IMR-90 (cell line): ENCODE data around the gene KCNJ2. TPM values are rescaled to one million over a fixed set of nuclear protein-coding genes. Genes with fewer than 3 reads are reported as not detected.

Experiments used
- ATAC-seq: fragments of 200-7000 bp; cut with Tn5 transposase; 2 replicates; pipeline ENCODE4 v1.9.1; 2020; ENCODE audit warnings: low read depth, mild to moderate bottlenecking, moderate library complexity
- Bru-seq: library from RNA; stranded (reverse); fragments of 400-500 nt; gene quantifications from one replicate; lab custom pipeline; 2021; lab: Mats Ljungman, UMichigan
- BruChase-seq, 2 experiments: library from RNA; stranded (reverse); fragments of 400-500 nt; gene quantifications; one replicate each; lab custom pipeline; 2021; lab: Mats Ljungman, UMichigan
- BruUV-seq: library from RNA; stranded (reverse); fragments of 400-500 nt; replicated peaks from 2 replicates; lab custom pipeline; 2021; lab: Mats Ljungman, UMichigan
- CTCF ChIA-PET: fragments of 300-600 bp; formaldehyde crosslinking; extraction: SDS; loops from one replicate; lab custom pipeline; 2021; ENCODE audit warnings: antibody characterized with exemption; lab: Yijun Ruan, JAX
- POLR2A ChIA-PET: fragments of 300-600 bp; sonication (Branson Sonifier 250); formaldehyde crosslinking; loops from one replicate; lab custom pipeline; 2022; ENCODE audit warnings: antibody characterized with exemption; ENCODE audit not compliant: unreplicated experiment; lab: Charles Lee
- DNase-seq: peaks from one replicate; pipeline ENCODE4 v3.0.0; 2013
- H2AFZ ChIP-seq: replicated peaks from 2 replicates; pipeline ENCODE3; 2013; ENCODE audit warnings: low read length, mild to moderate bottlenecking; ENCODE audit not compliant: poor library complexity
- H2AK5ac ChIP-seq: 2 replicates; pipeline ENCODE4 v1.6.1; 2013; ENCODE audit warnings: low read depth, low read length, inconsistent platforms
- H2AK9ac ChIP-seq: replicated peaks from 2 replicates; pipeline ENCODE3; 2013; ENCODE audit warnings: mild to moderate bottlenecking, low read depth, low read length, moderate library complexity; ENCODE audit not compliant: poor library complexity
- H2BK120ac ChIP-seq: 2 replicates; pipeline ENCODE4 v1.6.1; 2013; ENCODE audit warnings: low read depth, low read length, inconsistent platforms
- H2BK15ac ChIP-seq: 3 replicates; pipeline ENCODE4 v1.6.1; 2013; ENCODE audit warnings: low read depth, low read length, inconsistent platforms
- H2BK20ac ChIP-seq: 2 replicates; pipeline ENCODE4 v1.6.1; 2013; ENCODE audit warnings: low read depth, mild to moderate bottlenecking, inconsistent platforms, low read length, moderate library complexity
- H2BK5ac ChIP-seq: 2 replicates; pipeline ENCODE4 v1.6.1; 2013; ENCODE audit warnings: mild to moderate bottlenecking, low read depth, low read length, inconsistent platforms; ENCODE audit not compliant: poor library complexity, severe bottlenecking
- H3K14ac ChIP-seq: replicated peaks from 2 replicates; pipeline ENCODE4 v1.6.1; 2013; ENCODE audit warnings: low read depth, low read length, inconsistent platforms
- H3K18ac ChIP-seq: 2 replicates; pipeline ENCODE4 v1.6.1; 2013; ENCODE audit warnings: low read depth, low read length, control low read depth
- H3K23ac ChIP-seq: 2 replicates; pipeline ENCODE4 v1.6.1; 2013; ENCODE audit warnings: low read depth, low read length, inconsistent platforms
- H3K27ac ChIP-seq: 2 replicates; pipeline ENCODE4 v1.5.1; 2013; ENCODE audit warnings: mild to moderate bottlenecking, control low read depth, low read length; ENCODE audit not compliant: insufficient read depth
- H3K27me3 ChIP-seq: 2 replicates; pipeline ENCODE4 v1.6.1; 2013; ENCODE audit warnings: low read length; ENCODE audit not compliant: control insufficient read depth, insufficient read depth
- H3K36me3 ChIP-seq: 2 replicates; pipeline ENCODE4 v1.6.1; 2013; ENCODE audit warnings: low read length, mixed read lengths; ENCODE audit not compliant: control insufficient read depth, insufficient read depth
- H3K4ac ChIP-seq: 2 replicates; pipeline ENCODE4 v1.6.1; 2013; ENCODE audit warnings: low read depth, low read length, inconsistent platforms
- H3K4me1 ChIP-seq: 2 replicates; pipeline ENCODE4 v1.6.1; 2013; ENCODE audit warnings: low read length, mixed read lengths; ENCODE audit not compliant: control insufficient read depth, insufficient read depth
- H3K4me2 ChIP-seq: 2 replicates; pipeline ENCODE4 v1.6.1; 2013; ENCODE audit warnings: low read depth, mild to moderate bottlenecking, control low read depth, low read length, moderate library complexity
- H3K4me3 ChIP-seq: 2 replicates; pipeline ENCODE4 v1.5.1; 2013; ENCODE audit warnings: low read depth, mild to moderate bottlenecking, control low read depth, low read length, moderate library complexity; ENCODE audit not compliant: insufficient read depth
- H3K56ac ChIP-seq: 2 replicates; pipeline ENCODE4 v1.6.1; 2013; ENCODE audit warnings: low read length, inconsistent platforms; ENCODE audit not compliant: insufficient read depth; ENCODE audit errors: extremely low read depth
- H3K79me1 ChIP-seq, 2 experiments: 2 replicates each; pipeline ENCODE4 v1.6.1; 2013; ENCODE audit warnings: low read length in 2 of 2, inconsistent platforms in 1 of 2, low read depth in 1 of 2
- H3K9ac ChIP-seq: 2 replicates; pipeline ENCODE4 v1.6.1; 2013; ENCODE audit warnings: low read depth, low read length, control low read depth
- H3K9me1 ChIP-seq: 2 replicates; pipeline ENCODE4 v1.6.1; 2013; ENCODE audit warnings: low read length, inconsistent platforms; ENCODE audit not compliant: insufficient read depth
- H3K9me3 ChIP-seq: 2 replicates; pipeline ENCODE4 v1.6.1; 2013; ENCODE audit warnings: low read length; ENCODE audit not compliant: control insufficient read depth, insufficient read depth
- H4K20me1 ChIP-seq: 2 replicates; pipeline ENCODE4 v1.6.1; 2013; ENCODE audit warnings: low read length, inconsistent platforms; ENCODE audit not compliant: insufficient read depth
- H4K5ac ChIP-seq: 2 replicates; pipeline ENCODE4 v1.6.1; 2013; ENCODE audit warnings: mild to moderate bottlenecking, low read depth, low read length, control low read depth
- H4K8ac ChIP-seq, 2 experiments: 2 replicates each; pipeline ENCODE4 v1.6.1; 2013; ENCODE audit warnings: low read depth in 2 of 2, low read length in 2 of 2, control low read depth in 1 of 2, inconsistent platforms in 1 of 2
- H4K91ac ChIP-seq: 2 replicates; pipeline ENCODE4 v1.6.1; 2013; ENCODE audit warnings: low read depth, low read length, inconsistent platforms; ENCODE audit not compliant: insufficient read depth
- CEBPB ChIP-seq: IDR thresholded peaks from 2 replicates; pipeline ENCODE4 v1.6.1; 2012; ENCODE audit warnings: low read depth, low read length, improper control_type of control experiment
- CHD1 ChIP-seq: IDR thresholded peaks from 2 replicates; pipeline ENCODE4 v1.6.1; 2012; ENCODE audit warnings: low read depth, low read length, improper control_type of control experiment
- ELK1 ChIP-seq: fragments of 150-350 bp; IDR thresholded peaks from 2 replicates; pipeline ENCODE4 v1.6.1; 2016; ENCODE audit warnings: low read depth, mild to moderate bottlenecking, low read length, moderate library complexity, borderline replicate concordance
- FOS ChIP-seq: fragments of 150-350 bp; IDR thresholded peaks from 2 replicates; pipeline ENCODE4 v1.6.1; 2016; ENCODE audit warnings: low read depth, low read length
- MAZ ChIP-seq: IDR thresholded peaks from 2 replicates; pipeline ENCODE4 v1.6.1; 2012; ENCODE audit warnings: low read depth, mild to moderate bottlenecking, low read length, improper control_type of control experiment, moderate library complexity, borderline replicate concordance
- NFE2L2 ChIP-seq: fragments of 150-350 bp; IDR thresholded peaks from 2 replicates; pipeline ENCODE4 v1.6.1; 2016; ENCODE audit warnings: low read depth, mild to moderate bottlenecking, low read length
- POLR2A ChIP-seq: IDR thresholded peaks from 2 replicates; pipeline ENCODE4 v1.6.1; 2012; ENCODE audit warnings: mild to moderate bottlenecking, low read depth, low read length
- RAD21 ChIP-seq: IDR thresholded peaks from 2 replicates; pipeline ENCODE4 v1.6.1; 2012; ENCODE audit warnings: low read length, improper control_type of control experiment
- RCOR1 ChIP-seq: IDR thresholded peaks from 2 replicates; pipeline ENCODE4 v1.6.1; 2012; ENCODE audit warnings: mild to moderate bottlenecking, low read length, improper control_type of control experiment; ENCODE audit not compliant: insufficient replicate concordance
- RFX5 ChIP-seq: IDR thresholded peaks from 2 replicates; pipeline ENCODE4 v1.8.0; 2012; ENCODE audit warnings: low read depth, mild to moderate bottlenecking, low read length, moderate library complexity
- SMC3 ChIP-seq: fragments of 150-350 bp; IDR thresholded peaks from 2 replicates; pipeline ENCODE4 v1.6.1; 2016; ENCODE audit warnings: low read depth, mild to moderate bottlenecking, antibody characterized with exemption, low read length, moderate library complexity
- USF2 ChIP-seq: fragments of 150-350 bp; IDR thresholded peaks from 2 replicates; pipeline ENCODE4 v1.6.1; 2017; ENCODE audit warnings: mild to moderate bottlenecking, antibody characterized with exemption, low read length, low read depth
- WGBS, 2 experiments: methylation state at CpG; one replicate each; pipeline versions ENCODE4 v1.1.5 to v1.1.7; 2013; ENCODE audit warnings: missing lambda C conversion rate in 2 of 2; ENCODE audit not compliant: insufficient read length in 1 of 2; ENCODE audit errors: extremely low coverage in 2 of 2; 5-methylcytosine and 5-hydroxymethylcytosine counted together
- dilution Hi-C: fragments of 300-500 bp; cut with HindIII; formaldehyde crosslinking; loops from one replicate; pipeline ENCODE4 v1.14.3; 2018; ENCODE audit warnings: low sequenced_read_pairs; ENCODE audit not compliant: unreplicated experiment
- in situ Hi-C: fragments of 300-500 bp; cut with MboI; formaldehyde crosslinking; loops from 3 replicates; pipeline ENCODE4 v1.14.3; 2019; ENCODE audit warnings: low sequenced_read_pairs, inconsistent platforms, mixed read lengths
- intact Hi-C: fragments of 100-400 bp; cut with micrococcal nuclease; formaldehyde crosslinking; loops from 2 replicates; pipeline ENCODE4 v1.10.0; 2022
- long read RNA-seq: library from polyadenylated mRNA; unstranded; transcript quantifications from one replicate; pipeline ENCODE4 v2.0.0, GENCODE V29; 2021; ENCODE audit not compliant: unreplicated experiment
- polyA plus RNA-seq, 3 experiments: library from polyadenylated mRNA; depleted of rRNA; stranded (reverse); fragments of >200 nt; gene quantifications; 2 replicates each; pipeline ENCODE4 v1.2.3, GENCODE V29; 2012; ENCODE audit warnings: low replicate concordance in 1 of 3
- total RNA-seq: library from RNA; depleted of rRNA; stranded (reverse); fragments of >200 nt; gene quantifications from 2 replicates; pipeline ENCODE4 v1.2.3, GENCODE V29; 2012; rRNA removed

Gene KCNJ2
- total RNA-seq (5.8 and 8.6 TPM in 2 replicates), polyA plus RNA-seq (2012; rRNA removed) (0.33 and 0.55 TPM in 2 replicates), Bru-seq, nascent RNA (percentile 95 among the genes with signal in this experiment), BruChase-seq, experiment 1, labeled RNA remaining after a 6-hour chase (percentile 68 among the genes with signal in this experiment), BruChase-seq, experiment 2, labeled RNA remaining after a 2-hour chase (percentile 92 among the genes with signal in this experiment)
- polyA plus RNA-seq (2012; cell fraction: cytosol; rRNA removed), result 0.37 and 0.51 TPM in 2 replicates
- polyA plus RNA-seq (2012; cell fraction: nucleus; rRNA removed; ENCODE audit: low replicate concordance), result 0.21 and 1.1 TPM in 2 replicates
- long read RNA-seq, full-length matches to known transcripts, result 3 of 5 reads
- long read RNA-seq, partial matches to known transcripts, result 0 of 5 reads
- long read RNA-seq, other reads (novel, unspliced or antisense), result 2 of 5 reads

GRCh38 chr17:70168977-70169708, at the start of gene KCNJ2:
Gene KCNJ2, plus strand, starts transcription at chr17:70169532. Its CDS starts 5,508 bp downstream, at chr17:70175040.
- CTCF ChIA-PET, result interaction anchor here (0.6 to 1.5 kb wide), 2 partner anchors 581 to 986 kb away, joined by 4 read pairs; no protein-coding TSS in a partner anchor
- Histone ChIP-seq H4K91ac (no peak within 1 kb of the TSS), H2AK5ac (no peak within 1 kb of the TSS), H3K9ac (peak within 1 kb of the TSS; percentile 85), H2AK9ac (peak within 1 kb of the TSS; percentile 18), H3K36me3 (no peaks in the 10 kb centered on the region), H2BK5ac (no peak within 1 kb of the TSS), H2BK20ac (no peak within 1 kb of the TSS), H3K14ac (peak within 1 kb of the TSS; percentile 47), H3K9me3 (no peaks in the 10 kb centered on the region), H3K27me3 (no peaks in the 10 kb centered on the region), H3K23ac (peak within 1 kb of the TSS; percentile 29; the same call in 1 of the 2 replicates), H3K18ac (peak within 1 kb of the TSS; percentile 17; the same call in 1 of the 2 replicates), H2BK15ac (peak within 1 kb of the TSS; percentile 3; the same call in 1 of the 3 replicates), H3K4me1 (no peaks in the 10 kb centered on the region), H3K4me2 (peak within 1 kb of the TSS; percentile 84), H2BK120ac (peak within 1 kb of the TSS; percentile 41), H3K9me1 (no peaks in the 10 kb centered on the region), H3K56ac (0 out of 2 replicates have a peak within 1 kb of the TSS, but pooled peaks have one; percentile 22), H4K20me1 (no peaks in the 10 kb centered on the region), H4K8ac (peak within 1 kb of the TSS; percentile 2 to 37; a peak in 1 of 4 replicates), H3K4me3 (peak within 1 kb of the TSS; percentile 73), H3K27ac (peak within 1 kb of the TSS; percentile 75), H3K79me1 (no peaks in the 10 kb centered on the region), H4K5ac (peak within 1 kb of the TSS; percentile 3; the same call in 1 of the 2 replicates), H2AFZ (peak within 1 kb of the TSS; percentile 86), H3K4ac (peak within 1 kb of the TSS; percentile 13; the same call in 1 of the 2 replicates)
- intact Hi-C loops, result loop anchor here (1.0 to 5.0 kb wide), 8 partner anchors 238 to 842 kb away; partner anchors contain the start of gene ABCA5
- dilution Hi-C loops, result no loop called here
- DNase-seq (peak; percentile 79), ATAC-seq (peak; percentile 94)
- BruUV-seq, result no TSS peak
- 0% methylated on average over 30 of the region's 67 CpGs; no CpG with 5 or more reads in 1 of the 2 experiments for WGBS, 2 experiments
- POLR2A ChIA-PET, result no interaction called here
- no peak for TF ChIP-seq RAD21
- TF ChIP-seq FOS, result no peak
- TF ChIP-seq POLR2A, result peak; percentile 66; the same call in 1 of the 2 replicates
- TF ChIP-seq USF2, result no peak
- TF ChIP-seq NFE2L2, result no peak
- peak; percentile 75; the same call in 1 of the 2 replicates for TF ChIP-seq MAZ
- no peak for TF ChIP-seq SMC3
- TF ChIP-seq ELK1, result no peak
- no peak for TF ChIP-seq CEBPB
- TF ChIP-seq CHD1, result no peak
- TF ChIP-seq RFX5, result no peak
- TF ChIP-seq RCOR1, result peak; percentile 70
- in situ Hi-C loops, result loop anchor here (10.0 kb wide), 1 partner anchor 386 kb away; no protein-coding TSS in a partner anchor
